Trophoblast cell (in vitro differentiated cells and primary cell): ENCODE data around the gene GSC2.

Source experiments
- DNase-seq, 2 donors: peaks; one replicate each; pipeline ENCODE4 v3.0.0-alpha.2; 2016
- H2AFZ ChIP-seq: 2 replicates; pipeline ENCODE4 v1.6.1; 2013; ENCODE audit warnings: low read length, moderate library complexity, mild to moderate bottlenecking; ENCODE audit not compliant: insufficient read depth, poor library complexity
- H2AK5ac ChIP-seq: 2 replicates; pipeline ENCODE4 v1.6.1; 2013; ENCODE audit warnings: mild to moderate bottlenecking, low read length
- H2BK120ac ChIP-seq: 2 replicates; pipeline ENCODE4 v1.6.1; 2013; ENCODE audit warnings: low read length, mild to moderate bottlenecking, moderate library complexity; ENCODE audit not compliant: insufficient read depth, poor library complexity
- H2BK12ac ChIP-seq: 2 replicates; pipeline ENCODE4 v1.6.1; 2013; ENCODE audit warnings: mild to moderate bottlenecking, low read length, moderate library complexity
- H2BK5ac ChIP-seq: 2 replicates; pipeline ENCODE4 v1.6.1; 2013; ENCODE audit warnings: low read length, low read depth, moderate library complexity, mild to moderate bottlenecking; ENCODE audit not compliant: poor library complexity
- H3K14ac ChIP-seq: 2 replicates; pipeline ENCODE4 v1.6.1; 2013; ENCODE audit warnings: mild to moderate bottlenecking, low read length
- H3K18ac ChIP-seq: 2 replicates; pipeline ENCODE4 v1.6.1; 2013; ENCODE audit warnings: mild to moderate bottlenecking, low read length
- H3K23ac ChIP-seq: 2 replicates; pipeline ENCODE4 v1.6.1; 2013; ENCODE audit warnings: low read length
- H3K27ac ChIP-seq: 2 replicates; pipeline ENCODE4 v1.5.1; 2013; ENCODE audit warnings: low read depth, mild to moderate bottlenecking, inconsistent platforms, low read length, moderate library complexity
- H3K27me3 ChIP-seq: 2 replicates; pipeline ENCODE4 v1.6.1; 2013; ENCODE audit warnings: inconsistent platforms, mild to moderate bottlenecking, low read length, moderate library complexity; ENCODE audit not compliant: insufficient read depth
- H3K36me3 ChIP-seq, 2 experiments: 1 replicate in 1 of 2; 2 replicates in 1 of 2; pipeline ENCODE4 v1.6.1; 2013; ENCODE audit warnings: low read length in 2 of 2, mild to moderate bottlenecking in 2 of 2, moderate library complexity in 1 of 2; ENCODE audit not compliant: insufficient read depth in 2 of 2, control insufficient read depth in 1 of 2
- H3K4ac ChIP-seq: 2 replicates; pipeline ENCODE4 v1.6.1; 2013; ENCODE audit warnings: low read depth, mild to moderate bottlenecking, low read length, moderate library complexity
- H3K4me1 ChIP-seq, 2 experiments: 1 replicate in 1 of 2; 2 replicates in 1 of 2; pipeline ENCODE4 v1.6.1; 2013; ENCODE audit warnings: low read length in 2 of 2, mild to moderate bottlenecking in 2 of 2, moderate library complexity in 1 of 2; ENCODE audit not compliant: insufficient read depth in 2 of 2, control insufficient read depth in 1 of 2
- H3K4me2 ChIP-seq: 2 replicates; pipeline ENCODE4 v1.6.1; 2013; ENCODE audit warnings: inconsistent platforms, mild to moderate bottlenecking, low read length, moderate library complexity
- H3K4me3 ChIP-seq: 2 replicates; pipeline ENCODE4 v1.5.1; 2013; ENCODE audit warnings: mild to moderate bottlenecking, low read depth, low read length, inconsistent platforms
- H3K79me1 ChIP-seq: one replicate; pipeline ENCODE4 v1.6.1; 2013; ENCODE audit warnings: low read length
- H3K79me2 ChIP-seq: 2 replicates; pipeline ENCODE4 v1.6.1; 2013; ENCODE audit warnings: low read length, mild to moderate bottlenecking; ENCODE audit not compliant: control insufficient read depth, insufficient read depth, poor library complexity
- H3K9ac ChIP-seq: 2 replicates; pipeline ENCODE4 v1.6.1; 2013; ENCODE audit warnings: mild to moderate bottlenecking, low read length
- H3K9me3 ChIP-seq: 2 replicates; pipeline ENCODE4 v1.6.1; 2013; ENCODE audit warnings: low read depth, mild to moderate bottlenecking, control low read depth, inconsistent platforms, low read length; ENCODE audit not compliant: insufficient read depth
- H4K12ac ChIP-seq: 2 replicates; pipeline ENCODE4 v1.6.1; 2013; ENCODE audit warnings: low read depth, mild to moderate bottlenecking, low read length, moderate library complexity
- H4K8ac ChIP-seq: 2 replicates; pipeline ENCODE4 v1.6.1; 2013; ENCODE audit warnings: low read depth, mild to moderate bottlenecking, low read length, moderate library complexity
- H4K91ac ChIP-seq: one replicate; pipeline ENCODE4 v1.6.1; 2013; ENCODE audit warnings: low read depth, mild to moderate bottlenecking, low read length, moderate library complexity
- WGBS: extraction: QIAGEN DNeasy Blood & Tissue Kit; methylation state at CpG from one replicate; pipeline ENCODE4 v1.1.7; 2013; ENCODE audit warnings: missing lambda C conversion rate; ENCODE audit not compliant: insufficient read length, insufficient coverage; ENCODE audit errors: extremely low coverage; 5-methylcytosine and 5-hydroxymethylcytosine counted together

Gene GSC2

DNA sequence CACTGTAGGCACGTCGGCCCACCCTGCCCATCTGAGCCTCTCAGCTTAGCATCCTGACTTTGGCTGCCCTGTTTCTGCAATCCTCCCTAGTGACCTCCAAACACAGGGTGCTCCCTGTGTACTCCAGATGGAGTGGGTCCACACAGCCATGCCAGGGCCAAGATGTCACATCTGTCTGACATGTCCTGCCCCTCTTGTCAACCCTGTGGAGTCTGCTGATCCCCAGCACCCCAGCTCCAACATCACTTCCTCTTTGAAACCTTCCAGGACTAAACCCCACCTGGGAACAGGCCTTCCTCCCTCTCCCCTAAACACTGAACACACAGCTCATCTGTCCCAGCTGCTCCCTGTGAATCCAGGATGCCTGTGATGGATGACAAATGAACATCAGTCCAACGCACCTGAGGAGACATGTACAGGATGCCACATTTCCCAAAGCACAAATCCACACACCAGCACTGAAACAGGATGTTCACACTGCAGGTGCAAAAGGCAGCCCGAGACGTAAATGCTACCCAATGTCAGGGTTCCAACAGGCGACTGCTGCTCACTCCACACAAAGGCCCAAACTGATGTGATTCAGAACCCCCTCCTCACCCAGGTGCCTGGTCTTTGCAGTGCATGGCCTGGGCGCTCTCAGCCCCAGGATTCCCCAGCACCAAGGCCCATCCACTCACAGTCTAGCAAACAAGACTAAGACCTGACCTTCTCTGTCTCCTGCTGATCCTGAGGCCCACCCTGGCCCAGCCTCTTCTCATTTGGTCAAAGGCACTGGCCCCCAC, 21.0 kb downstream of the GSC2 start:
- no peak overlapping the region for H3K27ac ChIP-seq
- H3K9me3 ChIP-seq = no peaks in the 10 kb centered on the region
- no peaks in the 10 kb centered on the region for H3K4me1 ChIP-seq
- H3K14ac ChIP-seq = no peak overlapping the region
- H3K27me3 ChIP-seq = no peaks in the 10 kb centered on the region
- no peak overlapping the region for H2AFZ ChIP-seq
- no peak overlapping the region for H3K4me3 ChIP-seq
- H3K18ac ChIP-seq = no peak overlapping the region
- no peak overlapping the region for H2BK12ac ChIP-seq
- no peak overlapping the region for H2BK120ac ChIP-seq
- no peak overlapping the region for H3K4ac ChIP-seq
- DNase-seq = no peak
- no peak overlapping the region for H2BK5ac ChIP-seq
- H4K12ac ChIP-seq = no peak overlapping the region
- H4K91ac ChIP-seq = no peak overlapping the region
- H3K4me2 ChIP-seq = no peak overlapping the region
- H3K36me3 ChIP-seq = peaks cover 19 to 21% of the 10 kb centered on the region in 2 experiments
- no peak overlapping the region for H2AK5ac ChIP-seq
- H3K79me1 ChIP-seq = no peaks in the 10 kb centered on the region
- no peak overlapping the region for H3K9ac ChIP-seq
- H3K79me2 ChIP-seq = no peaks in the 10 kb centered on the region
- WGBS = no CpG with 5 or more reads among the region's 7 CpGs
- no peak overlapping the region for H4K8ac ChIP-seq
- no peak overlapping the region for H3K23ac ChIP-seq

DNA sequence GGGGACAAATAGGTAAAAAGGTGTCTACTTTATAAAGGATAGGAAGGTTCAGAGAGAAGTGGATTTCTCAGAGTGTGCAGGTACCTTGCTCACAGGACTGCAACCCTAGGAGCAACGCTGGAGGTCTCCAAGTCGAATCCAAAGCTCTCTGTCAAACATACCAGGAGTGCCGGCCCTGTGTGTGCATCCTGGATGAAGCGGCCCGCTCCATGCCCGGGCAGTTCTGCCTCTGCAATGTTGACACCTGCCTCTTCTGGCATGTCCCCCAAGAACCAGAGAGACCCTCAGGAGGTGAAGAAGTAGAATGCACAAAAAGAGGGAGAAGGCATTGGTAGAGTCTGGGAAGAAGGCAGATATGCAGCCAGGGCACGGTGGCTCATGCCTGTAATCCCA, 22.1 kb downstream of the GSC2 start:
- Histone ChIP-seq H2BK5ac (no peak overlapping the region), H3K9me3 (no peaks in the 10 kb centered on the region), H3K23ac (no peak overlapping the region), H4K12ac (no peak overlapping the region), H2BK120ac (no peak overlapping the region), H4K8ac (no peak overlapping the region), H4K91ac (no peak overlapping the region), H3K14ac (no peak overlapping the region), H3K27ac (no peak overlapping the region), H3K79me2 (no peaks in the 10 kb centered on the region), H3K27me3 (no peaks in the 10 kb centered on the region), H3K36me3 (peaks cover 9 to 10% of the 10 kb centered on the region in 2 experiments), H2BK12ac (no peak overlapping the region), H3K4me1 (peaks cover 0 to under 1% of the 10 kb centered on the region in 2 experiments), H3K4me3 (no peak overlapping the region), H3K4me2 (no peak overlapping the region), H3K9ac (no peak overlapping the region), H3K4ac (no peak overlapping the region), H2AFZ (no peak overlapping the region), H2AK5ac (no peak overlapping the region), H3K18ac (no peak overlapping the region), H3K79me1 (no peaks in the 10 kb centered on the region)
- no CpG with 5 or more reads among the region's 7 CpGs for WGBS
- no peak for DNase-seq

DNA sequence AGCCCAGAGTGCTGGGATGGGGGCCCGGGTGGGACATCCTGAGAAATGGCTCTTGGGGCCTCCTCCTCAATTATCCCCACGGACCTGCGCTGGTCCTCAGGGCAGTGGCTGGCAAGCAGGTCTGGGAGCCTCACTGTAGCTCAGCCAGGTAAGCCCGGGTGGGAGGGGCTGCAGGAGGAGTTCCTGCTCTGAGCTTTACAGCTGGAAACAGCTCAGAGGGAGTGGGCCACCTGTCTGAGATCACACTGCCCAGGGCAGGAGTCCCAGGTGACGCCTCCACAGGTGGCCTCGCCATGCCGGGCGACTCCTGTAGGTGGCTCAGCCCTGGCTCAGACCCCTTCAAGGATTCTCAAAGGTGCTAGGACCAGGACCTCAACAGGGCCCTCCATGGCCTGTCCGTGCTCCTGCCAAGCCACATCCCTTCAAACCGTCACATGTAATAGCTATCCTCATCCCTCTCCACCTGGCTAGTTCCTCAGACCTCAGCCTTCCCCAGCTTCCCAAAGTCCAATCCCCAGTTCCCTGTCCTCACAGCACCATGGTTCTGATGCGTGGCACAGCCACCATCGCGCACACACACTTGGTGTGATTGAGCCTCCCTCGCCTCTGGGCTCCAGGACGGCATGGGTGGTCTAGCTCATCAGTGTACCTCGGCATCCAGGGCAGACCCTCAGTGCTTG, 22.6 kb downstream of the GSC2 start:
- Histone ChIP-seq H3K9ac (no peak overlapping the region), H3K4me3 (no peak overlapping the region), H3K27me3 (no peaks in the 10 kb centered on the region), H2AFZ (no peak overlapping the region), H2BK12ac (no peak overlapping the region), H3K23ac (no peak overlapping the region), H3K18ac (no peak overlapping the region), H2BK5ac (no peak overlapping the region), H3K79me1 (no peaks in the 10 kb centered on the region), H2BK120ac (no peak overlapping the region), H3K4me2 (no peak overlapping the region), H3K4ac (no peak overlapping the region), H2AK5ac (no peak overlapping the region), H3K9me3 (no peaks in the 10 kb centered on the region), H4K91ac (no peak overlapping the region), H3K27ac (no peak overlapping the region), H3K36me3 (peaks cover 8 to 9% of the 10 kb centered on the region in 2 experiments), H3K79me2 (no peaks in the 10 kb centered on the region), H4K12ac (no peak overlapping the region), H3K4me1 (peaks cover 0 to 4% of the 10 kb centered on the region in 2 experiments), H3K14ac (no peak overlapping the region), H4K8ac (no peak overlapping the region)
- no peak for DNase-seq
- WGBS = no CpG with 5 or more reads among the region's 16 CpGs

DNA sequence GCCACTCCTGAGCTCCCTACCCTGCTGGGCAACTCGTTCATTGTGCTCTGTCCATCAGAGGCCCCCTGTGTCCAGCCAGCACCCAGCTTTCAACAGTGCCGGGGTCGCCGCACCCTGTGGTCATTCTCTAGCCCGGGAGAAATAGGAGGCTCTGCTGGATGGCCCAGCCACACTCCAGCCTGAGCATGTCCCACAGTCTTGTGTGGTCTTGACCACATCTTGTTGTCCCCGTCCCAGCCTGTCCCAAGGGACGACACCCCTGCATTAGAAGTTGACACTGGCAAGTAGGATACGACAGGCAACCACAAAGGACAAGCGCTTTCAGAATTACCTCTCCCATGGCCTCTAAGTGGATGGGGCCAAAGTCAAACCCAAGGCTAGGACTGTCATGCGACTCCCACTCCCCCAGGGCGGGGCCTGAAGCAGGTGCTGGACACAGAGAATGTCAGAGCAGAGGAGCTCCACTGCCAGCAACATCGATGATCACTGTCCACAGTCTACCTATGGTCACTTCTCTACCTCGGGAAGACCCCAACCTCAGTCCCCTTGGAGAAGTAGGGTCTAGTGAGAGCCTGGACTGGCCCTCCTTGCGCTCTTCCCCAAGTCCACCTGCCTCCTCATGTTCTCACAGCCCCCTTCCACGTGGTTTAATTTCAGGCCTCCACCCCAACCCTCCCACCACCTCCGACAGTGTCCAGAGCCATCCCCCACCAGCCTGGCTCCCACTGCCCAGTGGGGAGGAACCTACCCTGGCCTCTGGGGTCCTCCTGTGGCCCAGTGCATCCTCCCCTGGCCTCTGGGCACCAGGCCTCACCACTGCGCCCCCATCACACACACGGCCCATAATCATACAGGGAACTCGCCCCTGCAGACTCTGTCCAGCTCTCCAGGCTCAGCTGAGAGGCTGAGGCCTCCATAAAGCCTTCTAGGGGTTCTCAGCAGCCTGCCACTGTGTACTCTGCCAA, 23.5 kb downstream of the GSC2 start:
- Histone ChIP-seq H3K4me2 (no peak overlapping the region), H4K8ac (no peak overlapping the region), H3K4ac (no peak overlapping the region), H4K12ac (no peak overlapping the region), H3K18ac (no peak overlapping the region), H3K27me3 (no peaks in the 10 kb centered on the region), H2BK12ac (no peak overlapping the region), H3K79me1 (peaks cover 5% of the 10 kb centered on the region), H2BK120ac (no peak overlapping the region), H3K36me3 (peaks cover 2 to 5% of the 10 kb centered on the region in 2 experiments), H3K79me2 (peaks cover 5% of the 10 kb centered on the region), H3K9me3 (no peaks in the 10 kb centered on the region), H2BK5ac (no peak overlapping the region), H2AK5ac (no peak overlapping the region), H3K14ac (no peak overlapping the region), H3K4me1 (peaks cover 0 to 4% of the 10 kb centered on the region in 2 experiments), H3K9ac (no peak overlapping the region), H4K91ac (no peak overlapping the region), H3K4me3 (no peak overlapping the region), H3K27ac (no peak overlapping the region), H3K23ac (no peak overlapping the region), H2AFZ (no peak overlapping the region)
- WGBS = no CpG with 5 or more reads among the region's 19 CpGs
- DNase-seq = no peak
